Activated naive CD8-positive, alpha-beta T cell treated with anti-CD3 and anti-CD28 coated beads for 36 hours (primary cell): Measurements from ENCODE around the gene LRRC28. TPM values are rescaled to one million over a fixed set of nuclear protein-coding genes. Genes with fewer than 3 reads are reported as not detected.
"Not testable (repeated sequence)": the region's sequence is repeated elsewhere in the genome, so short reads cannot be mapped to it uniquely, and the experiment has no call there.

ENCODE experiments used
- DNase-seq: peaks from one replicate; pipeline ENCODE4 v3.0.0; 2021
- H3K27ac Mint-ChIP-seq: one replicate; pipeline ENCODE4 v1.8.0; 2022; ENCODE audit warnings: mild to moderate bottlenecking, moderate library complexity, mixed read lengths
- H3K27me3 Mint-ChIP-seq: one replicate; pipeline ENCODE4 v1.8.0; 2022; ENCODE audit warnings: mild to moderate bottlenecking, mixed read lengths
- H3K36me3 Mint-ChIP-seq: one replicate; pipeline ENCODE4 v1.8.0; 2021; ENCODE audit warnings: mild to moderate bottlenecking, mixed read lengths
- H3K4me1 Mint-ChIP-seq: one replicate; pipeline ENCODE4 v1.8.0; 2021; ENCODE audit warnings: mixed read lengths
- H3K4me3 Mint-ChIP-seq: one replicate; pipeline ENCODE4 v1.8.0; 2022; ENCODE audit warnings: mild to moderate bottlenecking, moderate library complexity, mixed read lengths
- H3K9me3 Mint-ChIP-seq: one replicate; pipeline ENCODE4 v1.8.0; 2022; ENCODE audit warnings: mixed read lengths
- total RNA-seq, 2 experiments: library from RNA; stranded (reverse); gene quantifications; one replicate each; pipeline ENCODE4 v1.2.3, GENCODE V29; 2021

Gene LRRC28
- total RNA-seq, result 10 to 100 TPM in 1 of 2 experiments, 1 to 10 TPM in 1; 9.9 to 12.4 TPM

DNA sequence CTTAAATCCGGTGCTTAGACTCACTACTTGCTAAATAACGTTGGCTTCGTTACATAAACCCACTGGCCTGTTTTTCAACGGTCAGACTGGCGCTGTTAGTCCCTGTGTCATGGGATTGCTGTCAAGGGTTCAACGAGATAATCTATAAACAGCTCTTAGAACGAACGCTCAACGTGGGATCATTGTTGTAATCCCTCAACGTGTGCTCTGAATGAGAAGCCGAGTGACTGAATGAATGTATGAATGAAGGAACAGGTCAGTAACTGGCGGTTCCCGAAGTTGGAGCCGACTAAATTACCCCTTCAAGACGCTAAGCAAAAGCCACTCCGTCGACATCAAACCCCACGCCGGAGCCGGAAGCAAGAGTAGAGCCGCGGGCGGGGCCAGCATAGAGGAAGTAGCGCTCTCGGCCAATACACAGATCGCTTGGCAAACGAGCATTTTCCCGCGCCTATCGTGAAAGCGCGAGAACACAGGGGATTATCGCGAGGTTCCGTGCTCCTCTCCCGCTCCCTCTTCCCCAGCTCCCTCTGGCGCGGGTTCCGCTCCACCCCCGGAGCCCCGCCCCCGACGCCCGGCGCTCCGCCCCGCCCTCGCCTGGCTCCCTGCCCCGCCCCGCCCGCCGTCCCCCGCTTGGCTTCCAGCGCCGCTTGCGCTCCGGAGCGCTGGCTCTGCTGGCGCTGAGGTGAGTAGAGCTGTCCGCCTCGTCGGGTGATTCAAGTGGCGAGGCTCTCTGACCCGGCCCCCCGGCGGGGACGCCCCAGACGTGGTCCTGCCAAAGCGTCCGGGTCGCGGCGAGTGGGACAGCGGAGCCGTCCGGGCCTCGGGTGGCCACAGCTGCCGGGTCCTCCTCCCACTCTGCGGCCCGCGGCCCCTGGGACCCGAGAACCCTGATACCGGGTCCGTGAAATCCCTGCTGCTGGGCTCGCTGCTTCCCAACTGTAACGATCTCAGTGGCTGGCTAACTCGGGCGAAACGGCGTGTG is at the start of gene LRRC28:
LRRC28 (plus strand) TSS at position 625 of the 985 bp plus-strand sequence. CDS start 4,477 bp downstream, outside the sequence.
- Mint-ChIP-seq H3K9me3 (no peaks in the 10 kb centered on the region), H3K4me3 (peak within 1 kb of the TSS; percentile 89), H3K4me1 (peaks cover 28% of the 10 kb centered on the region), H3K36me3 (peaks cover 4% of the 10 kb centered on the region), H3K27me3 (no peaks in the 10 kb centered on the region), H3K27ac (peak within 1 kb of the TSS; percentile 89)
- peak; percentile 96 for DNase-seq

DNA sequence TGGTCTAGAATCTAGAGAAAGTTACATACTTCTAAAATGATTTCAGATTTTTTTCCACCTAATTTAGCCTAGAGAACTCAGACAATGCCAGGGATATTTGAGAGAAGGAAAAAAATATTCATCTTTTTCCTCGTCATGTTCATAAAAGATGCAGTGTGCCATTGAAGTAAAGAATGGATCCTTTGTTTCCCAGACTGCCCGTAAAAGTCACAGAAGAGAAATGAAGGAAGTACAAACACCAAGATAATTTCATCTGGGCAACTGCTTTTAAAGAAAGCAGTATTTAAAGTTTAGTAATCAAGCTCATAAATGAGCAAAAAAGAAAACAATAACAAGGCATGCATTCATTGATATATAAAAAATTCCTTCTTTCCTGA is 49.1 kb upstream of the LRRC28 start:
- Mint-ChIP-seq H3K36me3 (no peaks in the 10 kb centered on the region), H3K4me3 (no peak overlapping the region), H3K9me3 (no peaks in the 10 kb centered on the region), H3K27me3 (peaks cover 20% of the 10 kb centered on the region), H3K27ac (no peak overlapping the region), H3K4me1 (no peaks in the 10 kb centered on the region)
- DNase-seq, result no peak

DNA sequence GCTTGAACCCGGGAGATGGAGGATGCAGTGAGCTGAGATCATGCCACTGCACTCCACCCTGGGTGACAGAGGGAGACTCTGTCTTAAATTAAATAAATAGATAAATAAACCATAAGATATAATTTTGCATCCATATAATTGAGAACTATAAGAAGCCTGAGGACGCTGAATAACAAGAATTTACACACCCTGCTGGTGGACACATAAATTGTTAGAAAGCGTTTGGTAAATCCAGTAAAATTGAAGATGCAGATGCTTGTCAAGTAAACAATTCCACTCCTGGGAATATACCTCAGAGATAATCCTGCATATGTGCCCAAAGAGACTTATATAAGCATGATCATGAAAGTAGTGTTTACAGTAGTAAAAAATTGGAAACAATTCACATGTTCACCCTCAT is 43.6 kb upstream of the LRRC28 start:
- no peaks in the 10 kb centered on the region for H3K9me3 Mint-ChIP-seq
- peaks cover 24% of the 10 kb centered on the region for H3K27me3 Mint-ChIP-seq
- H3K4me3 Mint-ChIP-seq, result no peak overlapping the region
- H3K27ac Mint-ChIP-seq, result no peak overlapping the region
- no peaks in the 10 kb centered on the region for H3K36me3 Mint-ChIP-seq
- DNase-seq, result no peak
- no peaks in the 10 kb centered on the region for H3K4me1 Mint-ChIP-seq

DNA sequence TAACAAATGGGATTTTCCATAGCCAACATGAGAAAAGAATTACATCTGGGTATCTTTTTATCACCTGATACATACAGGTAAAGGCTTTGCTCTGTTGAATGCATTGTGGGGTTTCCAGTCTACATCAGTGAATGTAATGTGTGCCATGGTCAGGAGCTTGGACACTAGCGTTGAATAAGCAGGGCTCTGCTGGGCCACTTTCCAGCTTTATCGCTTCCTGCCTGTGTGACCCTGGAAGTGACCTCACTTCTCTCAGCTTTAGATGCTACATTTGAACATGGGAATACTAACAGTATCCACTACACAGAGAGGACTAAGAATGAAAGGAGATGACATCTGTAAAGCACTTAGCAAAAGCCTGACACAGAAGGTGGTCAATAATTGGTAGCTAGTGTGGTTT is 42.0 kb upstream of the LRRC28 start:
- Mint-ChIP-seq H3K27me3 (peaks cover 19% of the 10 kb centered on the region), H3K4me3 (no peak overlapping the region), H3K9me3 (no peaks in the 10 kb centered on the region), H3K27ac (no peak overlapping the region), H3K36me3 (no peaks in the 10 kb centered on the region), H3K4me1 (no peaks in the 10 kb centered on the region)
- DNase-seq, result no peak

DNA sequence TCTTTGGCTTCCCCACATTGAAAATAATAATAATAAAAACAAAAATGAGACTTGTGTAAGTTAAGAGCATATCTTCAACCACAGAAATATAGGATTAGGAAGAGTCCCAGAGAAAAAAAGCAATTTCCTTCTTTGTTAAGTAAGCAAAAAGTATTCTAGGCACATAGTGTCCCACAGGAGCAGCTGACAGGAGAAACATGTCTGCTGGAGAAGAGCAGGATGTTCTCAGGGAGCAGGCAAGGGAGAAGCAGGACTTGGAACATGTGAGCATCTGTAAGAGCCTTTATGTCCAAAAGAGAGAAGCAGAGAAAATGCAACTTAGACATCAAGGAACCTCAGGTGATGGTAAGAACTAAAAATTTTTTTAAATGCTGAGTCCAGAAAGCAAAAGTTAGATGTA is 40.9 kb upstream of the LRRC28 start:
- H3K4me1 Mint-ChIP-seq, result no peaks in the 10 kb centered on the region
- DNase-seq, result no peak
- H3K27me3 Mint-ChIP-seq, result peaks cover 13% of the 10 kb centered on the region
- no peaks in the 10 kb centered on the region for H3K36me3 Mint-ChIP-seq
- no peaks in the 10 kb centered on the region for H3K9me3 Mint-ChIP-seq
- H3K4me3 Mint-ChIP-seq, result no peak overlapping the region
- H3K27ac Mint-ChIP-seq, result no peak overlapping the region

DNA sequence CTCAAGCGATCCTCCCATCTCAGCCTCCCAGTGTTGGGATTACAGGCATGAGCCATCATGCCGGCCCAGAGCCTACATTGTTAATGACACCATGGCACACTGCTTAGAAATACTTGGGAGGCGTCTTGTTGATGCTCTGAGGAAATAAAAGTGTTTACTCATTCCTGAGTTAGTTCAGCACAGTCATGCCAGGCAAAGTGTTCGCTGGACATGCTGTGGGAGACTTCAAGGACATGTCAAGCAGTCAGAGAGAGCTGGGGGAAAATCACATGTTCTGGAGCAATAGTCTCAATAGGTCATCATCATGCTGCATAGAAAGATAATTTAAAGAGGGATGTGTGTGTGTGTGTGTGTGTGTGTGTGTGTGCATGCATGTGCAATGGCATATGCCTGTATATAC is 39.4 kb upstream of the LRRC28 start:
- Mint-ChIP-seq H3K9me3 (no peaks in the 10 kb centered on the region), H3K36me3 (no peaks in the 10 kb centered on the region), H3K4me3 (no peak overlapping the region), H3K27ac (no peak overlapping the region), H3K27me3 (peaks cover 4% of the 10 kb centered on the region), H3K4me1 (no peaks in the 10 kb centered on the region)
- no peak for DNase-seq

DNA sequence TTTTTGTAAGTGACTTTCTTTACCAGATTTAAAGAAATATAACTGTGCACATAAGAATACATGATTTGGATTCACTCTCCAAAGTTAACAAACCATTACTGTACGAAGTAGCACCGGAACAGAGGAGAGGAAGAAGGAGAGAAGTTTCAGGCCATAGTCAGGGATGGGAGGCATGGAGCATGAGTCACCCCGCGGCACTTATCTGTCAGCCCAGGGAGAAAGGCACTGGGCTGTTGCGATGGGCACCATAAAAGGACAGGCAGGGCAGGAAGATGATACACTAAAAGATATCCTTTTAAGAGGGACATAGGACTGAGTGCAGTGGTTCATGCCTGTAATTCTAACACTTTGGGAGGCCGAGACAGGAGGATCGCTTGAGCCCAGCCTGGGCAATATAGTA is 38.9 kb upstream of the LRRC28 start:
- H3K36me3 Mint-ChIP-seq, result no peaks in the 10 kb centered on the region
- no peaks in the 10 kb centered on the region for H3K4me1 Mint-ChIP-seq
- H3K9me3 Mint-ChIP-seq, result no peaks in the 10 kb centered on the region
- no peak overlapping the region for H3K4me3 Mint-ChIP-seq
- H3K27me3 Mint-ChIP-seq, result peaks cover under 1% of the 10 kb centered on the region
- no peak overlapping the region for H3K27ac Mint-ChIP-seq
- no peak for DNase-seq

DNA sequence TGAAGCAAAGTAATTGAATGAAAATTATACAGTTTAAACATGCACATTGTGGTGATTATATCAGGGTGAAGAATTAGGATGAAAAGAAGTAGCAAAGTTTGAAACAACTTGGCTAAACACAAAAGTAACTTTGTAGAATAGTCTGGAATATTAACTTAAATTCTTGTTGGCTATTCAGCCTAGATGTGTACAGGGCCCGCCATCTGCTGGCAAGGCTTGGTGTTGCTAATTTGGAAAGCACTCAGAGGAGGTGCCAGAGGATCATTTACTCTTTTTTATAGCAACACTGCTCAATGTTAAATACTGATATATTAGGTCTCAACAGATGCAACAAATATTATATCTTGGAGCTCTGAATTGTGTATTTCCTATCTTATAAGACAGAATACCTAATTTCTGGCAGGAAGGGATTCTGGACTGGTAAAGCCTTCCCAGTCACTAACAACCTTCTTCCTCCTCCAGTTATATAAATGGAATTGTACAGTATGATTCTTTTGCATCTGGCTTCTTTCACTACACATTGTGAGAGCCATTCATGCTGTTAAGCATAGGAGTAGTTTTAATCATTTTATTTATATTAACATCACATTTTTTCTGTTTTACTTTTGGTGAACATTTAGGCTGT is 38.0 kb upstream of the LRRC28 start:
- Mint-ChIP-seq H3K4me3 (no peak overlapping the region), H3K9me3 (no peaks in the 10 kb centered on the region), H3K27ac (no peak overlapping the region), H3K27me3 (no peaks in the 10 kb centered on the region), H3K36me3 (no peaks in the 10 kb centered on the region), H3K4me1 (no peaks in the 10 kb centered on the region)
- peak; percentile 53 for DNase-seq

DNA sequence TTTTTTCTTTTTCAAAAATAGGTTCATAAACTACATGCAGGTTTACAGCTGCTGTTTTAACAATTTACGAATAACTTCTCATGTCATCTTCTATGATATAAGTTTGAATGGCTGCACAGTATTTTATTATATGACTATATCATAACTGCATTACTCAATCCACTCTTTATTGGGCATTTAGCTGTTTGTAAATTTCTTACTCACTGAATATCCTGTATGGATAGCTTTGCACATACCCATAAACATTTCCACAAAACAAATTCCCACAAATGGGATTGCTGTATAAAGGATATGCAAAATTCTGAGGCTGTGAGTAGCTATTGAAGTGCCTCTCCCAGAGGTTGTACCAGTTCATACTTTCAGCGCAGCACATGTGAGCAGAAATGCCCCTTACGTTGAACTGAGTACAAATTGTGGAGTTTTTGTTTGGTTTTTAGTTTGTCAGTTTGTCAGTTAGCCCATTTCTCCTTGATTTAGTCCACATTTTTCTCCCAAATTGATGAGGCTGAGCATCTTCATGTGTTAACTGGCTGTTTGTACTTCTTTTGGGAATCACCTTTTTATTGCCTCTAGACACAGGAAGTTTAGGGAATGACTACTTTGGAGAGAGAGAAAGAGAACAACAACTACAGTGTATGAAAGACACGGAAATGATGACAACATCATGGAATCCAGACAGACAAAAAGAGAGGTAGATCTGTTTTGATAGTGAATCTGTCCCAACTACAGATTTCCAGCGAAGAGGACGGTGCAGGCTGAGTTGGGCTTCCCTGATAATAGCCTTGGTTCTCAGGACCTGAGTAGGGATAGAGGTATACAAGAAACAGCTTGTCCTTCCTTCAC is 26.7 kb upstream of the LRRC28 start:
- Mint-ChIP-seq H3K4me3 (no peak overlapping the region), H3K36me3 (no peaks in the 10 kb centered on the region), H3K4me1 (no peaks in the 10 kb centered on the region), H3K27me3 (peaks cover 4% of the 10 kb centered on the region), H3K27ac (no peak overlapping the region), H3K9me3 (no peaks in the 10 kb centered on the region)
- no peak for DNase-seq

DNA sequence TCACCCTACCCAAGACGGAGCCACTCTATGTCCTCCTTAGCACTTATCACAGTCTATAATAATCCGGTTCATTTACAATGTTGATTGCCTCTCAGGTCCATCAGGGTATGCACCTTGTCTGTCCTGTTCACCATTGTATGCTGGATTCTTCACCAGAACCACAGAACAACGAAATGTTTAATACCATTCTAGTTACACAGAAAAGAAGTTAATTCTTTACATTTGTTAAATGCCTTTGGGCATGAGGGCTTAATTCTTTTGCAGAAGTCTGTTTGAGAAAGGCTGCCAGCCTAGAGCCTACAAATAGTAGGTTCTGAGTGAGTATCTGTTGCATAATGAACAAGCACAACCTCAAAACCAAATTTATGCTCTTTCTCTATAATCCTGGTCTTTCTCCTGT is 24.5 kb upstream of the LRRC28 start:
- no peaks in the 10 kb centered on the region for H3K4me1 Mint-ChIP-seq
- H3K27me3 Mint-ChIP-seq, result peaks cover 4% of the 10 kb centered on the region
- no peak overlapping the region for H3K27ac Mint-ChIP-seq
- DNase-seq, result no peak
- H3K4me3 Mint-ChIP-seq, result no peak overlapping the region
- no peaks in the 10 kb centered on the region for H3K36me3 Mint-ChIP-seq
- H3K9me3 Mint-ChIP-seq, result no peaks in the 10 kb centered on the region

DNA sequence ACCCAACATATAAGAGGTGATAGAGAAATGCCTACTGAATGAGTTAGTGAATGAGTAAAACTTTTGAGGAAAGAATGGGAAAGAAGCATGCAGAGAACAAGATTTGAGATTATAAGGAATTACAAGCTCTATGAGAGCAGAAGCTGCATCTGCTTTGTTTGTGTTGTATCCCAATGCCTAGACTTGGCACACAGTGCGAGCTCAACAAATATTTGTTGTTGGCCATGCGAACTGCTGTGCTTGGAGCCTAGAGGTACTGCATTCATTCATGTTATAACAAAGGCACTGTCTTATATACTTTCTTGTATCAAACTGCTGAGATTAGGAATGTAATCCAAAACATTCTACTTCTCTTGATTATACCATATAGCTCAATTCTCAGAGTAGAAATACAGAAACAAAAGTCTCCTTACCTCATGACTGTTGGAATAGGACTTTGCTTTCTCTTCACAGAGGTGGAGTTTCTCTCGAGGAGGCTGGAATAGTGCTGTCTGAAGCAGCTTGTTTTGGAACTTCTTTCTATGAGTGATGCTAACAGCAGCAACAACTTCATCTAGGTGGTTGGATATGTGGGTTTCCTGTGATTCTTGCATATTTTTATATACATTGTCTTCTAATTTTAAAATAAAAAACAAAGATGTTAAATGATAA is 23.0 kb upstream of the LRRC28 start:
- Mint-ChIP-seq H3K4me1 (no peaks in the 10 kb centered on the region), H3K4me3 (no peak overlapping the region), H3K27ac (no peak overlapping the region), H3K36me3 (no peaks in the 10 kb centered on the region), H3K9me3 (peaks cover 6% of the 10 kb centered on the region), H3K27me3 (peaks cover 12% of the 10 kb centered on the region)
- DNase-seq, result no peak

DNA sequence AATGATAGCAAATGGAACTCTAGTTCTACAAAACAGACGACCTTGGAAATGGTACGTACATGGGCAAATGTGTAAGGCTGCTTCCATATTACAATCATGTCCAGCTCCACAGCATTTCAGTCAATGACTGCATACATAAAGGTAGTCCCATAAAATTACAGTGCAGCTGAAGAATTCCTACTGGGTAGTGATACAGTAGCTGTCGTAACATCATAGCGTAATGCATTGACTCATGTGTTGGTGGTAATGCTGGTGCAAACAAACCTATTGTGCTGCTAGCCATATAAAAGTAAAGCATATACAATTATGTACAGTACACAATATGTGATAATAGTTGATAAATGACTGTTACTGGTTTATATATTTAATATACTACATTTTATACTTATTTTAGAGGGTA is 20.4 kb upstream of the LRRC28 start:
- no peak overlapping the region for H3K4me3 Mint-ChIP-seq
- no peaks in the 10 kb centered on the region for H3K4me1 Mint-ChIP-seq
- H3K36me3 Mint-ChIP-seq, result no peaks in the 10 kb centered on the region
- peaks cover 6% of the 10 kb centered on the region for H3K9me3 Mint-ChIP-seq
- peaks cover 22% of the 10 kb centered on the region for H3K27me3 Mint-ChIP-seq
- H3K27ac Mint-ChIP-seq, result no peak overlapping the region
- no peak for DNase-seq

DNA sequence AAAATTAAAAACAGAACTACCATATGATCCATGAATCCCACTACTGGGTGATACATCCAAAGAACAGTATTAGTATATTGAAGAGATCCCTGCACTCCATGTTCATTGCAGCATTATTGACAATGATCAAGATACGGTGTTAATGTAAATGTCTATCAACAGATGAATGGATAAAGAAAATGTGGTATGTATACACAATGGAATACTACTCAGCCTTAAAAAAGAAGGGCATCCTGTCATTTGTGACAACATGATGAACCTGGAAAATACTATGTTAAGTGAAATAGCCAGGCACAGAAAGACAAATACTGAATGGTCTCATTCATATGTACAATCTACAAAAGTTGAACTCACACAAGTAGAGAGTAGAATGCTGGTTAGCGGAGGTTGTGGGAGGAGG is 18.5 kb upstream of the LRRC28 start:
- DNase-seq, result no peak
- no peaks in the 10 kb centered on the region for H3K4me1 Mint-ChIP-seq
- H3K4me3 Mint-ChIP-seq, result no peak overlapping the region
- H3K36me3 Mint-ChIP-seq, result no peaks in the 10 kb centered on the region
- peaks cover 27% of the 10 kb centered on the region for H3K27me3 Mint-ChIP-seq
- H3K9me3 Mint-ChIP-seq, result peaks cover 6% of the 10 kb centered on the region
- H3K27ac Mint-ChIP-seq, result no peak overlapping the region

DNA sequence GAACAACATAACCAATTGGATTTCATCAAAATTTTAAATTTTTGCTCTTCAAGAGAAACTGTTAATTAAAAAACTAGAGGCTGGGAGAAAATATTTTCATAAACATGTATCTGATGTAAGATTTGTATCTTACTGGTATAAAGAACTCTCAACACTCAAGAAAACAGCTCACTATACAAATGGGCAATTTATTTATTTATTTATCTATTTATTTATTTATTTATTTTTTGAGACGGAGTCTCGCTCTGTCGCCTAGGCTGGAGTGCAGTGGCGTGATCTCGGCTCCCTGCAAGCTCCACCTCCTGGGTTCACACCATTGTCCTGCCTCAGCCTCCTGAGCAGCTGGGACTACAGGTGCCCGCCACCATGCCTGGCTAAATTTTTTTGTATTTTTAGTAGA is 17.1 kb upstream of the LRRC28 start:
- H3K9me3 Mint-ChIP-seq, H3K4me3 Mint-ChIP-seq, DNase-seq, H3K27ac Mint-ChIP-seq, H3K36me3 Mint-ChIP-seq, H3K4me1 Mint-ChIP-seq: not testable (repeated sequence)
- peaks cover 25% of the 10 kb centered on the region for H3K27me3 Mint-ChIP-seq

DNA sequence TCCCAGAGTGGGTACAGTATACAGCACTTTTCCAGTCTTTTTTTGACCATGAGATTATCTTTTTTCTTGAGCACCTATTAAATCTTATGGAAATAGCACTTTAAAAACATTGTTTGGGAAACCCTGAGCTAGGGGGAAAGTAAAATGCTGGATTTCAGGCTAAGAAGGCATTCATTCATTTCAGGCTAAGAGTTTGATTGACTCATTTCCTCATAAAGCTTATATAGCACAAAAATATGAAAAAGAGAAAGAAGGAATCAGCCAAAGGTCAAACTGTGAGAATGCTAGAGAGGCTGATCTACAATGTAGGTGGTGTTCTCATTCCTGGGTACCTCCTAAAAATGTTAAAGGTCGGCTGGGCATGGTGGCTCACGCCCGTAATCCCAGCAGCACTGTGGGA is 12.4 kb upstream of the LRRC28 start:
- Mint-ChIP-seq H3K4me3 (no peak overlapping the region), H3K36me3 (peaks cover 6% of the 10 kb centered on the region), H3K4me1 (peaks cover 10% of the 10 kb centered on the region), H3K27me3 (peaks cover 44% of the 10 kb centered on the region), H3K9me3 (no peaks in the 10 kb centered on the region), H3K27ac (no peak overlapping the region)
- DNase-seq, result no peak
